Measurements from ENCODE around the gene CALD1.

The CALD1 gene

DNA sequence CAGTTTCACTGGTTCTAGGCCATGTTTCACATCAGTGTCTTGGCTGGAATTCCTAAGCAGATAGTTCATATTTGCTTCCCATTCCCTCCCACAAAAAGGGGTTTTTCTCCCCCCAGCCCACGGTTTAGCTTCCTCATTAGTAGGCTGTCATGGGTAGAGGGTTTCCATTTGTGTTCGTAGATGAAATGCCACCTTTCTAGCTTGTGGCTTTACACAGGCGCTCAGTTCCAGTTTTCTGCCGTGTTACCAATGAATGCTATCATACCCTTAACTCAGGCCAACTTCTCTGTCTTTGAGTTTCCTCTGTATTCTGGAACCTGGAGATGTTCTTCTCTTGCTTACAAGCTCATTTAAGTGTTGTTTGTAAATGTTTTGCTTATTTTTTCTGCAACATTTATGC, 26.8 kb downstream of the CALD1 start:
- ChIA-PET CTCF (no interaction called here), POLR2A (ENCODE audit: low non-redundant PET) (no interaction called here)
- no peak for DNase-seq (ENCODE audit: low spot score)
- TF ChIP-seq, protein P1, sequence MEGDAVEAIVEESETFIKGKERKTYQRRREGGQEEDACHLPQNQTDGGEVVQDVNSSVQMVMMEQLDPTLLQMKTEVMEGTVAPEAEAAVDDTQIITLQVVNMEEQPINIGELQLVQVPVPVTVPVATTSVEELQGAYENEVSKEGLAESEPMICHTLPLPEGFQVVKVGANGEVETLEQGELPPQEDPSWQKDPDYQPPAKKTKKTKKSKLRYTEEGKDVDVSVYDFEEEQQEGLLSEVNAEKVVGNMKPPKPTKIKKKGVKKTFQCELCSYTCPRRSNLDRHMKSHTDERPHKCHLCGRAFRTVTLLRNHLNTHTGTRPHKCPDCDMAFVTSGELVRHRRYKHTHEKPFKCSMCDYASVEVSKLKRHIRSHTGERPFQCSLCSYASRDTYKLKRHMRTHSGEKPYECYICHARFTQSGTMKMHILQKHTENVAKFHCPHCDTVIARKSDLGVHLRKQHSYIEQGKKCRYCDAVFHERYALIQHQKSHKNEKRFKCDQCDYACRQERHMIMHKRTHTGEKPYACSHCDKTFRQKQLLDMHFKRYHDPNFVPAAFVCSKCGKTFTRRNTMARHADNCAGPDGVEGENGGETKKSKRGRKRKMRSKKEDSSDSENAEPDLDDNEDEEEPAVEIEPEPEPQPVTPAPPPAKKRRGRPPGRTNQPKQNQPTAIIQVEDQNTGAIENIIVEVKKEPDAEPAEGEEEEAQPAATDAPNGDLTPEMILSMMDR (conservative IDR thresholded peaks at IDR 0.05; ENCODE audit: low read depth): no peak
- no peak overlapping the region for H3K27ac ChIP-seq

DNA sequence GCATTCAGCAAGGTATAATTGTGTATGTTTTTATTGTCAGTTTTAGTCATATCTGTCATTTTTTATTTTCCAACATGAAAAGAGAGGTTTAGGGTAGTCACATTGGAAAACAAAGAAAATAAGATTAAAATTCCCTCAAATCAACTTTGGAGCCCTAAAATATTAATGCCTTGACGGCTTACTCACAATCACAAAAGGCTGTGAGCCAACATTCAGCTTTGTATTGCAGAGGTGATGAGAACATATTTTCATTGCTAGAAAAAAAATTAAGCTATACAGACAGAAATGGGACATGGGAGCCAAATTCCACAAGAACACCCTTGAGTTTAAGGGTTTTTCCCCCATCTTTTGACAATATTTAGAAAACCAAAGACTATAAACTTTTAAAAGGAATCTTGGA, 30.2 kb downstream of the CALD1 start:
- no peak for DNase-seq (ENCODE audit: low spot score)
- TF ChIP-seq, protein P1 (conservative IDR thresholded peaks at IDR 0.05; ENCODE audit: low read depth): no peak
- H3K27ac ChIP-seq: no peak overlapping the region
- ChIA-PET POLR2A (ENCODE audit: low non-redundant PET) (no interaction called here), CTCF (no interaction called here)

DNA sequence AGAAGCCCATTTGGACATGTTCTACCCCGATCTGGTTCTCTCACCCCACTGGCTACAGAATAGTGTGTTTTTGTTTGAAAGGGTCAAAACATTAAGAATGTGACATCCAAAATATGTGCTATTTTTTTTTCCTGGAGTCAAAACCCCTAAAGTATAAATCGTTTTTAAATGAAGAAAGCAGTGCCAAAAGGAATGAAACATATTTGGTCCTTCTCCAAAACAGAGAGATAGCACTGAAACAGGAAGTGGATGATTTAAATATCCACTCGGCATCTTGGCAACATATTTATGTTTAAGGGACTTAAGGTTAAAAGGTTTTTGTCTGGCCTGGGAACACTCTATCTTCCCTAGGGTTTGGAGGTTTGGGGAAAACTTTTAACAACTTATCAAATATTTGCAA, 32.3 kb downstream of the CALD1 start:
- no peak overlapping the region for H3K27ac ChIP-seq
- ChIA-PET POLR2A (ENCODE audit: low non-redundant PET) (no interaction called here), CTCF (no interaction called here)
- no peak for DNase-seq (ENCODE audit: low spot score)
- TF ChIP-seq, protein P1 (conservative IDR thresholded peaks at IDR 0.05; ENCODE audit: low read depth): no peak

DNA sequence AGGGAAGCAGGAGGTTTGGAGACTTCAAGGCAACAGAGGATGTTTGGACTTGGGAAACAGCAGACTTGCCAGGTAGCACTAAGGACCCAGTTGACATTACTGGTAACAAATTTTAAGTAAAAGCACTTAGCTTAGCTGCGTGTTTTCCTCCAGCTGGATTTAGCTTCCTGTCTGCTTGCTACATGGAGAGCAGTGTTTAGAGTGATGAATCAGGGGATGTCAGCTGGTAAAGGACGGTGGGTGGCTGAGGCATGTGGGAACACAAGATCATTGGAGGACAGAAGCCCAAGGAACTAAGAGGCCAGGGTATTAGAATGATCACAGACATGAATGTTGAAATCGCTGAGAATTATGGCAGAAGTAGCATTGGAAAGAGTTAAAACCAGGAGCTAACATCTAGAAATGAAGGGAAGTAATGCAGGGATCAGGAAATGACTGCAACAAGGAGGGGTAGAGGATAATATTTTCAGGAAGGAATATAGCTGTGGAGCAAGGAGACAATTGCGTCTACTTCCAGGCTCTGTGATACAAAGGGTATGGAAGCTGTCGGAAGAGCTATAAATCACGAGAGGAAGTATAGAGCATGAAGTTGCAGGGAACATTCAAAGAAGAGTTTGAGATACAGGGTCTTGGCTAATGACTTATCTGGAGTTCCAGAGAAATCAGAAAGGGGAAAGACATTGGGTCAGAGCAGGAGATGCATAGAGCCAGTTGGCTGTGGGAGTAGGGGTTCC, 34.4 kb downstream of the CALD1 start:
- POLR2A ChIA-PET (ENCODE audit: low non-redundant PET): no interaction called here
- H3K27ac ChIP-seq: no peak overlapping the region
- DNase-seq (ENCODE audit: low spot score): no peak
- TF ChIP-seq, protein P1 (conservative IDR thresholded peaks at IDR 0.05; ENCODE audit: low read depth): no peak
- CTCF ChIA-PET: no interaction called here

DNA sequence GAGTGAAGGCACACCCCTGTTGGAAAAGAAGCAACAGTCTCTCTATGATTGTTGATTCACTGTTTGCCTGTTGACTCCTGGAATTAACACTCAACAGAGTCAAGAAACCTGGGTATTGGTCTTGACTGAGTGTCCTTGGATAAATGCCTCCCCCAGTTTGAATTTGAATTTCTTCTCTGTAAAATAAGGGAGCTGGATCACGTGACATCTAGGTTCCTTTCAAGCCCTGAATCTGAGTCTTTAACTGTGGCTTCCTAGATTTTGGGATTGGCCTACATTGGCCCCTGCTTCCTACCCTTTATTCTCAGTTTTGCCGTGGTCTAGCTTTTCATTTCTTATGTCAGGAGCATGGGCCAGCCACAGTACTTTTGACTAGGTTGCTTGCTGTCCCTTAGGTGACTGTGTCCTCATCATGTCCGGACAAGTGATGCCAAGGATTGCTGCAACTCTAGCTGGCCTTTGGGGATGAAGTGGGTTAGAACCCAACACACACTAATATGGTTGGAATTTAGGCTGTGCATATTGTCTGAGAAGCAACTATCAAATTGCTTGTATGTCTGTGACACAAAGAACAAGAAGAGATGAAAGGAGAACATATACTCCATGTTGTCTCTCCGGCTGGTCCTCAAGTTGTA, 35.4 kb downstream of the CALD1 start:
- H3K27ac ChIP-seq: no peak overlapping the region
- TF ChIP-seq, protein P1 (conservative IDR thresholded peaks at IDR 0.05; ENCODE audit: low read depth): no peak
- DNase-seq (ENCODE audit: low spot score): no peak
- ChIA-PET POLR2A (ENCODE audit: low non-redundant PET) (no interaction called here), CTCF (no interaction called here)

DNA sequence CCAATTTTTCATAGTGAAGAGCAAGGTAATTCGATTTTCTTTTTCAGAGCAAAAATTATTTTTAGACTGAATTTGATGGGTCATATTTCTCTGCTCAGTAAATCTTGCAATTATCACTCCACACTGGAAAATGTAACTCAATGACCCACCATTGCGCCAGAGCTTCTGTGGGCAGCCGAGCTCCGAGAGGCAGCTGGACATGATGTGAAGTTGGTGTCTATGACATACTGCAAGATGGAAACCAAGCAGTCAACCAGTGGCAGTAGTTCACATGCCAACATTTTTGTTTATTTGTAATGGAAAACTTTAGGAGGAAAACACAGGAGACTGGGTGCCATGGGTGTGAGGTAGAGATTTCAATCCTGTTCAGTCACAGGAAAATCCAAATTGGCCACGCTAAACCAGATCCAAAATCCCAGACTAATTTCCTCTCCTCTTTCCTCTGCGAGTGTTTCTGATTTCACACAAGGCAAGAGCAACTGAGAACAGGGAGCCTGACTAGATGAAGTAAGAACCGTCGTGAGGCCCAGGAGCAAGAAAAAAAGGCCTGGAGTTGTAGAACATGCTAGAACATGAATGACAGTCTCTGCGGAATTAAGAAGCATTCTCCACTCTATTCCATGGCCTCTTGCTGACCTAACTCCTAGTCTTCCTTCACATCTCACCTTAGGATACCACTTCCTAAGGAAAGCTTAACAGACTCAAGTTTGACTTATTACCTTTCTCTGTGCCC, 39.3 kb downstream of the CALD1 start:
- DNase-seq (ENCODE audit: low spot score): no peak
- H3K27ac ChIP-seq: no peak overlapping the region
- TF ChIP-seq, protein P1 (conservative IDR thresholded peaks at IDR 0.05; ENCODE audit: low read depth): no peak
- CTCF ChIA-PET: no interaction called here
- POLR2A ChIA-PET (ENCODE audit: low non-redundant PET): interaction anchor here (0.6 kb wide), 1 partner anchor 348 kb away, joined by 5 read pairs; no protein-coding TSS in a partner anchor
